Muscle of leg (tissue), 11 donors: ENCODE data around the gene OLFML2A. TPM values are rescaled to one million over a fixed set of nuclear protein-coding genes. Genes with fewer than 3 reads are reported as not detected.
A peak's percentile ranks its signal among the peaks of the same experiment; 100 is the strongest.

Source experiments
- DNase-seq: peaks from one replicate; pipeline ENCODE4 v3.0.0; 2013
- H3K27ac ChIP-seq: one replicate; pipeline ENCODE4 v1.5.1; 2013; ENCODE audit warnings: mild to moderate bottlenecking, low read length, control low read depth
- H3K27me3 ChIP-seq: one replicate; pipeline ENCODE4 v1.6.1; 2013; ENCODE audit warnings: low read length; ENCODE audit not compliant: control insufficient read depth, insufficient read depth
- H3K36me3 ChIP-seq: one replicate; pipeline ENCODE4 v1.6.1; 2013; ENCODE audit warnings: low read length; ENCODE audit not compliant: control insufficient read depth, insufficient read depth
- H3K4me1 ChIP-seq: one replicate; pipeline ENCODE4 v1.6.1; 2013; ENCODE audit warnings: low read length; ENCODE audit not compliant: control insufficient read depth, insufficient read depth
- H3K4me3 ChIP-seq: one replicate; pipeline ENCODE4 v1.5.1; 2013; ENCODE audit warnings: low read length, control low read depth
- H3K9me3 ChIP-seq: replicated peaks from 2 replicates; pipeline ENCODE4 v1.6.1; 2013; ENCODE audit warnings: low read depth, low read length; ENCODE audit not compliant: control insufficient read depth
- WGBS: methylation state at CpG from one replicate; pipeline ENCODE4 v1.1.5; 2013; ENCODE audit warnings: missing lambda C conversion rate; ENCODE audit not compliant: insufficient coverage; 5-methylcytosine and 5-hydroxymethylcytosine counted together
- polyA plus RNA-seq, 8 donors: library from polyadenylated mRNA; unstranded; fragments of 120-200 nt; gene quantifications; one replicate each; pipeline versions ENCODE4 v1.2.1 to v1.2.3, GENCODE V29; 2013; ENCODE audit warnings: inconsistent platforms in 1 of 8, low replicate concordance in 1 of 8; ENCODE audit not compliant: insufficient read length in 8 of 8, insufficient read depth in 1 of 8
- total RNA-seq: library from RNA; stranded (reverse); fragments of 120-200 nt; gene quantifications from one replicate; pipeline ENCODE4 v1.2.4, GENCODE V29; 2013

Gene OLFML2A
- total and polyA plus RNA-seq, 9 donors, result 100 to 176 (median 142) TPM

GRCh38 chr9:124782661-124783574, 6.0 kb downstream of the OLFML2A start:
- no peak for DNase-seq
- Histone ChIP-seq H3K4me1 (peaks cover 51% of the 10 kb centered on the region), H3K27ac (peak overlapping the region; percentile 69), H3K9me3 (no peaks in the 10 kb centered on the region), H3K36me3 (peaks cover 19% of the 10 kb centered on the region), H3K27me3 (no peaks in the 10 kb centered on the region), H3K4me3 (no peak overlapping the region)
- 51% methylated on average over 5 of the region's 13 CpGs for WGBS

- WGBS, result no CpG with 5 or more reads among the region's 2 CpGs
- H3K27me3 ChIP-seq, result no peaks in the 10 kb centered on the region
- H3K9me3 ChIP-seq, result no peaks in the 10 kb centered on the region
- no peak for DNase-seq
- H3K4me1 ChIP-seq, result peaks cover 44% of the 10 kb centered on the region
- H3K27ac ChIP-seq, result peak overlapping the region; percentile 71
- H3K36me3 ChIP-seq, result peaks cover 25% of the 10 kb centered on the region
- H3K4me3 ChIP-seq, result no peak overlapping the region
These were observed 6.9 kb downstream of the OLFML2A start for GRCh38 chr9:124783830-124784229.

GRCh38 chr9:124784509-124784908, 7.6 kb downstream of the OLFML2A start:
- Histone ChIP-seq H3K36me3 (peaks cover 31% of the 10 kb centered on the region), H3K27ac (peak overlapping the region; percentile 47), H3K9me3 (no peaks in the 10 kb centered on the region), H3K4me1 (peaks cover 38% of the 10 kb centered on the region), H3K27me3 (no peaks in the 10 kb centered on the region), H3K4me3 (no peak overlapping the region)
- DNase-seq, result peak; percentile 79
- WGBS, result 14% methylated on average over 1 of the region's 2 CpGs

- Histone ChIP-seq H3K9me3 (no peaks in the 10 kb centered on the region), H3K4me1 (peaks cover 25% of the 10 kb centered on the region), H3K4me3 (no peak overlapping the region), H3K36me3 (peaks cover 43% of the 10 kb centered on the region), H3K27me3 (no peaks in the 10 kb centered on the region), H3K27ac (no peak overlapping the region)
- WGBS, result 96% methylated on average over 8 of the region's 20 CpGs
- DNase-seq, result no peak
These were observed 10.1 kb downstream of the OLFML2A start for GRCh38 chr9:124786881-124787573.

GRCh38 chr9:124788542-124789217, 11.7 kb downstream of the OLFML2A start:
- DNase-seq, result no peak
- Histone ChIP-seq H3K9me3 (no peaks in the 10 kb centered on the region), H3K4me3 (no peak overlapping the region), H3K4me1 (peaks cover 32% of the 10 kb centered on the region), H3K27ac (no peak overlapping the region), H3K36me3 (peaks cover 47% of the 10 kb centered on the region), H3K27me3 (no peaks in the 10 kb centered on the region)
- no CpG with 5 or more reads among the region's 3 CpGs for WGBS

- no peak for DNase-seq
- no peaks in the 10 kb centered on the region for H3K9me3 ChIP-seq
- no peak overlapping the region for H3K27ac ChIP-seq
- peaks cover 37% of the 10 kb centered on the region for H3K4me1 ChIP-seq
- 69% methylated on average over 2 of the region's 2 CpGs for WGBS
- peaks cover 49% of the 10 kb centered on the region for H3K36me3 ChIP-seq
- no peak overlapping the region for H3K4me3 ChIP-seq
- H3K27me3 ChIP-seq, result no peaks in the 10 kb centered on the region
These were observed 12.6 kb downstream of the OLFML2A start for GRCh38 chr9:124789531-124789930.

- Histone ChIP-seq H3K4me3 (no peak overlapping the region), H3K36me3 (peaks cover 52% of the 10 kb centered on the region), H3K27me3 (no peaks in the 10 kb centered on the region), H3K4me1 (peaks cover 44% of the 10 kb centered on the region), H3K27ac (no peak overlapping the region), H3K9me3 (no peaks in the 10 kb centered on the region)
- no peak for DNase-seq
- 83% methylated on average over 5 of the region's 8 CpGs for WGBS
These were observed 13.4 kb downstream of the OLFML2A start for GRCh38 chr9:124790301-124790700.

GRCh38 chr9:124790801-124791505, 14.0 kb downstream of the OLFML2A start:
- no CpG with 5 or more reads among the region's 5 CpGs for WGBS
- H3K9me3 ChIP-seq, result no peaks in the 10 kb centered on the region
- H3K36me3 ChIP-seq, result peaks cover 53% of the 10 kb centered on the region
- no peak overlapping the region for H3K4me3 ChIP-seq
- no peaks in the 10 kb centered on the region for H3K27me3 ChIP-seq
- DNase-seq, result no peak
- no peak overlapping the region for H3K27ac ChIP-seq
- H3K4me1 ChIP-seq, result peaks cover 50% of the 10 kb centered on the region

GRCh38 chr9:124792257-124793014, 15.5 kb downstream of the OLFML2A start:
- Histone ChIP-seq H3K36me3 (peaks cover 51% of the 10 kb centered on the region), H3K27me3 (no peaks in the 10 kb centered on the region), H3K27ac (peak overlapping the region; percentile 87), H3K9me3 (no peaks in the 10 kb centered on the region), H3K4me1 (peaks cover 65% of the 10 kb centered on the region), H3K4me3 (no peak overlapping the region)
- no peak for DNase-seq
- 46% methylated on average over 7 of the region's 8 CpGs for WGBS
